Medulla oblongata (tissue), 1 donor: ENCODE results near the gene MAPK8IP1.
"Not testable (repeated sequence)": the region's sequence is repeated elsewhere in the genome, so short reads cannot be mapped to it uniquely, and the experiment has no call there.

Source experiments
- DNase-seq: peaks from one replicate; pipeline ENCODE4 v3.0.0-alpha.2; 2015; ENCODE audit errors: extremely low spot score

Gene MAPK8IP1

DNA sequence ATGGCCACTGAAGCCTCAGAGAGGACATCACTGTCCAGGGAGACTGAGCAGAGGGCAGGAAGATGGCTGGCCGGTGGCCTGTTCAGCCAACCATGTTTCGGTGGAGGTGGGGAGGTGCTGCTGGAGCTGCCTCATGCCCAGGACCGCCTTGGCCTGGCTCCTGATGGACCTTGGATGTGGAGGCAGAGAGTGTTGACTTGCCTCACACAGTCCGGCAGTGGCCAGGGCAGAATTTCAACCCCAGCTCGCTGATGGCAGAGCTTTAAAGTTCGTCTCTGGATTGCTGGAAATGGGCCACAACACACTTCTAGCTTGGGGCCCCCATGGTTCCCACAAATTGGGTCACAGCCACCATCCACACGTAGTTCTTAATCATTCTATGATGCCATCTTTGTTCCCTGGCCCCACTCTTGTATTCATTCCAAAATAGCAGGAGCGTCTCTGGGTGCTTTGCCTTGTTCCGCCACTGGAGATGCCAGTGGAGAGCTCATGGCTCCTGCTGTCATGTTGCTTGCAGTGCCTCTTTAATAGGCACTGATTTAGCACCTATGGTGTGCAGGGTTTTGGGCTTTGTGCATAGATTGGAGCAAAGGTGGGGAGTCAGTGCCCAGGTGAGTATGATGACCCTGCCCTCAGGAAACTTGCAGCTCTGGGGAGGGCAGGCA is 5.6 kb downstream of the MAPK8IP1 start:
- DNase-seq, result no peak

DNA sequence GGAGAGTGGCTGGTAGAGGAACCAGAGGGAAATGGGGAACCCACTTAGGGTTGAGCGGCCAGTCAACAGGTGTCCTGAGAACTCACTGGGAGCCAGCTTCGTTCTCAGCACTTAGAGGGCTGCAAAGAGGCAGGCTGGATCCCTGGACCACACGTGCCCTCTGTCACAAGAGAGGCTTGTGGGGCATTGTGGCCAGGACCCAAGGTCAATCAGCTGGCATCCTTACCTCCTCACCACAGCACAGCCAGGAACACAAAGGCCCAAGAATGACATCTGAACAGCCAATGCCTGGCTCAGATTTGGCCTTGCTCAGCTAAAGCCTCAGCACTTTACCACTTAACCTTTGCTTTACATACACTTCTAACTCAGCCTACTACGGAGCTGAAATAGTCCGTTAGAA is 7.4 kb downstream of the MAPK8IP1 start:
- DNase-seq, result no peak

DNA sequence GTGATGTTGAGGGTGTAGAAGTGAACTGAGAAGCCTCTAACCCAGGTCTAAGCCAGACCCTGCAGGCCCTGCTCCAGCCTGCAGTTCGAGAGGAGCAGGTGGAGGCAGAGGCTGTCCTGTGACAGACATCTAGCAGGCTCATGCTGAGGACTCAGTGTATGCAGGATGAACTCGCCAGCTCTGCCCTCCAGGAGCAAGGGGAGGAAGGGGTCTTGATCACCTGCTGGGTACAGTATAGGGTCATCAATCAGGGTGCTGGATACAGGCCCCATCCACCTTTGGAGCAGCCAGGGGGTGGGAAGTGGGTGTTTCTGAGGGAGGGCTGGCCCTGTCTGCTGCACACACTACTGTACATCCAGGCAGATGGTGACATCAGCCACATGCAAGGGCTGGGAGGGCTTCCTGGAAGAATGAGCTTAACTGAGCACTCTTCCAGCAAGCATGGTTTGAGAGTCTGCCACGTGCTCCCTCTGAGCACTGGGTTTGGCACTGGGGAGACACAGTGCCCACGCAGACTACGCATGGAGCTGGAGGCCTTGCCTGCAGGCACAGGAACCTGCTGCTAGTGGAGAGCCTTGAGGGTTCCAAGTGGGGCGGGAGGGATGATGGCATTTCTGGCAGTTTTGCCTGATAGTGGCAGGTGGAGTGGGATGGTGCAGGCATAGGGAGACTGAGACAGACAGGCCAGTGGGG is 9.2 kb downstream of the MAPK8IP1 start:
- DNase-seq, result no peak

DNA sequence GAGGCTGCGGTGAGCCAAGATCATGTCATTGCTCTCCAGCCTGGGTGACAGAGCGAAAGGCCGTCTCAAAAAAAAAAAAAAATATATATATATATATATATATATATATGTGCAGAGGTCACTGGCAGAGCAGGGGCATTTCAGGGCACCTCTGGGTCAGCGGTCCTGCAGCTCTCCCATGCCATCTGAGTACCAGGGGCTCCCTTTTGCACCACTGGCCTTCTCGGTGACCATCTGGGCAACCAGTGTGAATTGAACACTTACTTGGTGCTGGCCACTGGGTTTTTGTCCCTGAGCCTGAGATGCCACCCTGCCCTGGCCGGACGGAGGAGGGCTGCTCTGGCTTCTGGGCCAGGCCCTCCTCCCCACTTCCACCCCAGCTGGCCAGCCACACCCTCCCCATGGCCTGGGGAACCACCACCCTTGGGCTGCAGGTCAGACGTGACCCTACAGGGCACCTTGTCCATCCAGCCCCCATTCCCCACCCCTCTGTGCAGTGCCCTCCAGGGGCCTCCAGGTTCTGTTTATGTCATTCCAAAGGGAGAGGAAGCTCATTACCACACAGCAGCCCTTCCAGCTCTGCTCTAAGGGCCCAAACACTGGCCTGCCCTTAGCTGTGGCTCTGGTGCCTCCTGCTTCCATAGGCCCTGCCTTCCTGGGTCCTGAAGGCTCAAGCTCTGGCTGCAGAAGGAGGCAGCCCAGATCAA is 10.3 kb downstream of the MAPK8IP1 start:
- no peak for DNase-seq

DNA sequence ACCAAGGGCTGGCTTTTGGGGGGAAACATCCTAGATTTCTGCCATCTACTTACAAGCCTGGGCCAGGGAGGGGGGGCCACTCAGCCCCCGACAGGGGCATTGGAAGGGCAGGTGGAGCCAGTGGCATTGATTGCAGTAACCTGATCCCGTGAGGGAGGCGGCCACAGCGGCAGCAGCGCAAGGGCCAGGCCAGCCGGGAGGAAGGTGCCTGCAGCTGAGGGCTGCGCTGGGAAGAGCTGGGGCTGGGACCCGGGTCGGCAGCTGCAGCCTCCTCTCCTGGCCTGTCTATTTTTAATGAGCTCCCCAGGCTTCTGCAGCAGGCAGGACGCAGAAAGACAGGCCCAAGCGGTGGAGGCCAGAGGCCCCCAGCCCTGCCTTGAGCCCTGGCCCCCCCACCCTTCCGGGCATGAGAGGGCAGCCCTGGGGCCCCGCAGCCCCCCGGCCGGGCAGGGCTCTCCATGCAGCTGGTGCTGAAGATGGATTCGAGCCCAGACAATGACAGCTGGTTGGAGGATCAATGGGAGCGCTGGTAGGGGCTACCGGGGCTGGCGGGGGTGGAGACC is 11.1 kb downstream of the MAPK8IP1 start:
- DNase-seq, result no peak

DNA sequence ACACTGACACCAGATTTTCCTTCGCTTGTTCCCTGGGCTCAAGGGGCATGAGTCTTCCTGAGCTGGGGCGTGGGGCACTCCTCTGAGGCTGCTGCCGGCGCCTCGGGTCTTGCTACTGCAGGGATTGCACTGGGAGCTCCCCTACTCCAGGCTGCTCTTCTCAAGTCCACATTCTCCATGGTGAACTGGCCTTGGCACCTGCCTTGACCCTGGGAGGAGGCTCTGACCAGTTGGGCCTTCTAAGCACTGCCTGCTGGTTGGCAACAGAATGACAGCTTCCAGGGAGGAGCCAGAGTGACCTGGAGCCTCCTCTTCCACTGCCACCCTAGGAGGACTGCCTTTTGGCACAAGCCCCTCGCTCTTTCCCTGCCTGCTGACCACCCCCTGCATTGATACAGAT is 12.1 kb downstream of the MAPK8IP1 start:
- DNase-seq, result no peak

DNA sequence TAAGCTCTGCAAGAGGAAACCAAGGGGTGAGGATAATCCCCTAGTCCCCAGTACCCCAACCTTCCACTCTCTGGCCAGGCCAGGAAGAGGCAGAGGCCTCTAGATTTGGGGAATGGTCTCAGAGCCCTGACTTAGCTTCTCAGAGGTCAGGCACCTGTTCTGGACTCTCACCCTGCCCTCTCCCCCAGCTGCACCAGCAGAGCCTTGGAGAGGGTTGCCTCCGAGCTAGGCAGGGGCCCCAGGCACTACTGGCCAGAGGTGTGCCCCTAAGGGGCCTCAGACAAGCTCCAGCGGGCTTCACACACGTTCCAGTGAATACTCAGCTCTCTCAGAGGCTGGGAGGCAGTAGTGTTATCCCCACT is 13.6 kb downstream of the MAPK8IP1 start:
- DNase-seq, result no peak

DNA sequence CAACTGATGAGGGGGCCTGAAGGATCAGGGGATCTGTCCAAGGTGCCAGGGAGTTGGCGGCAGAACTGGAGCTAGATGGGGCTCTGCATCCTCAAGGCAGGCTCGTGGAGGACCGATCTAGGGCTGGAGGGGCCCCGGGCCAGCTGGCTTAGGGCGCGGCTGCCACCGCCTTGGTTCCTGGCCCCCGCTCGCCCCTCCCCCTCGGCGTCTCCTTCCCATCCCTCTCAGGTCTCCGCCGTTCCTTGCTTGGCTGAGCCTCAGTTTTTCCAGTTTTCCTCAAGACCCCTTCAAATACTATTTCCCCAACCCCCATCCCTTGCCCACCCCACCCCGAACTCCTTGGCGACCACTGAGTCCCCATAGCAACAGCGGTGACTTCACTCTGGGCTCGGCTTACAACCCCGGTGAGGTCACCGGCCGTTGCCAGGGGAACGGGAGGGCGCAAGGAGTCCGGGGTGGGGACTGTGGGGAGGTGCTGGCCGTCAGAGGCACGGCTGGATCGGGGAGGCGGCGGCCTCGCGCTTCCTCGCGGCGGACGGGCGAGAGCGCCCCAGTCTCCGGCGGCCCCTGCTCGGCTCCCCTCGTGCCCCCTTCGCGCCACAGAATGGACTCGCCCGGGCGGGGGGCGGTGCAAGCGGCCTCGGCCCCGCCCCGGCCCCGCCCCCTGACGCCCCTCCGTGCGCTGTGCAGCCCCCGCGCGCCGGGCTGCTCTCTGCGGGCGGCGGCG is 14.2 kb downstream of the MAPK8IP1 start:
- DNase-seq, result peak; percentile 93

DNA sequence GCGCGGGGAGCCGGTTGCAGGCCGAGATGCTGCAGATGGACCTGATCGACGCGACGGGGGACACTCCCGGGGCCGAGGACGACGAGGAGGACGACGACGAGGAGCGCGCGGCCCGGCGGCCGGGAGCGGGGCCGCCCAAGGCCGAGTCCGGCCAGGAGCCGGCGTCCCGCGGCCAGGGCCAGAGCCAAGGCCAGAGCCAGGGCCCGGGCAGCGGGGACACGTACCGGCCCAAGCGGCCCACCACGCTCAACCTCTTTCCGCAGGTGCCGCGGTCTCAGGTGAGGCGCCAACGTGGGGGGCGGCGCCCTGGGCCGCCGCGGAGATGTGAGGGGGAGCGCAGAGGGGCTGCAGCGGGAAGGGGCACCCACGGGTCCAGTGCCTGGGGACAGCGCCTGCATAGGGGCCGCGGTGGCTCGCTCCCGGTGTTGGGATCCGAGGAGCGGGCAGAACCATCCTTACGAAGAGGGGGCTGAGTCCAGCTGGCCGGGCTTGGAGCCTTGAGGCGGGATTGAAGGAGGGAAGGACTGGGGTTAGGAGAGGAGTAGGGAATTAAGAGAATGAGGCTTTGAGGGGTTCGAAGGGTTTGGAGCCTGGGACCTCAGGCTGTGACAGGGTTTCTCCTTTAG is 14.8 kb downstream of the MAPK8IP1 start:
- not testable (repeated sequence) for DNase-seq

DNA sequence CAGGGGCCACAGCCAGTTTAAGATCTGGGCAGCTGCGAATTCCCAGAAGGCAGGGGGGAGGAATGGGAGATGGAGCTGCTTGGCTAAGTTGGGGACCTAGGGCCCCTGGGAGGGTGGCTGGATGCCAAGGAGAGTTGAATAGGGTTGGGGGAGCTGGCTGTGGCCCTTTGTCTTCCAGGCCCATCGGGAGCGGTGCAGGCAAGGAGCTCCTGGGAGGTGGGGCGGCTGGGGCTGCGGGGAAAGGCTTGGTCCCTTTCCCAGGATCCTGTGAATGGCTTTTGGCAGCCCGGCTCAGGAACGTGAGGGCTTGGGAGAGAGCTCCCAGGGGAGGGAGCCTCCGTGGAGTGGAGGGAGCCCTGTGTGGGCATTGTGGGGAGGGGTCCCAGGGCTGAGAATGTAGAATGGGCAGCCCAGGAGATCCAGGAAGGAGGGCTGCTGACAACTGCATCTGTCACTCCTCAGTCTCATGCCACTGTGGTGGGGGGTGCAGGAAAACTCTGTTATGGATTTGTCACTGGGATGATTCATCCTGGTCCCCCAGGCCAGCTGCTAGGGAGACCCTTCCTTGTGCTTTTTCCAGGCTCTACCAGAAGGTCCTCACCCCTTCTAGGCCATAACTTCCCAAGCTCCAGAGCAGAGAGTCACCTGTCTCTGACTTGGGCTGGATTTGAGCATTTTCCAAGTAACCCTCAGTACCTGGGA is 15.6 kb downstream of the MAPK8IP1 start:
- DNase-seq, result peak; percentile 80

DNA sequence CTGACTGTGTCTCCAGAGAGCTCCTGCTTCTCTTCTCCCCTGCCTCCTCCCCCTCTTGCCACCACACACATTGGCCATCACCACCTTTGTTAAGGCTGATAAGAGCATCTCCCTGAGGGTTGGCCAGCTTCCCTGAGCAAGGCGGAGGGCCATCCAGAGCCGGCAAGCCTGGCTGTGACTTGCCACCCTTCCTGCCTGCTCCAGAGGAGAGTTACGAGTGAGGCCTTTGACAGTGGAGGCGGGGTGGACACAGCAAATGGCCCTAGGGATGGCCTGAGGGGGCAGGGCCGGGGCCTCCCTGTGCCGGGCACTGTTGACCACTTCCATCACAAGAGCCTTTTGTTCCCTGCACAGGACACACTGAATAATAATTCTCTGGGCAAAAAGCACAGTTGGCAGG is 16.2 kb downstream of the MAPK8IP1 start:
- DNase-seq, result peak; percentile 93

DNA sequence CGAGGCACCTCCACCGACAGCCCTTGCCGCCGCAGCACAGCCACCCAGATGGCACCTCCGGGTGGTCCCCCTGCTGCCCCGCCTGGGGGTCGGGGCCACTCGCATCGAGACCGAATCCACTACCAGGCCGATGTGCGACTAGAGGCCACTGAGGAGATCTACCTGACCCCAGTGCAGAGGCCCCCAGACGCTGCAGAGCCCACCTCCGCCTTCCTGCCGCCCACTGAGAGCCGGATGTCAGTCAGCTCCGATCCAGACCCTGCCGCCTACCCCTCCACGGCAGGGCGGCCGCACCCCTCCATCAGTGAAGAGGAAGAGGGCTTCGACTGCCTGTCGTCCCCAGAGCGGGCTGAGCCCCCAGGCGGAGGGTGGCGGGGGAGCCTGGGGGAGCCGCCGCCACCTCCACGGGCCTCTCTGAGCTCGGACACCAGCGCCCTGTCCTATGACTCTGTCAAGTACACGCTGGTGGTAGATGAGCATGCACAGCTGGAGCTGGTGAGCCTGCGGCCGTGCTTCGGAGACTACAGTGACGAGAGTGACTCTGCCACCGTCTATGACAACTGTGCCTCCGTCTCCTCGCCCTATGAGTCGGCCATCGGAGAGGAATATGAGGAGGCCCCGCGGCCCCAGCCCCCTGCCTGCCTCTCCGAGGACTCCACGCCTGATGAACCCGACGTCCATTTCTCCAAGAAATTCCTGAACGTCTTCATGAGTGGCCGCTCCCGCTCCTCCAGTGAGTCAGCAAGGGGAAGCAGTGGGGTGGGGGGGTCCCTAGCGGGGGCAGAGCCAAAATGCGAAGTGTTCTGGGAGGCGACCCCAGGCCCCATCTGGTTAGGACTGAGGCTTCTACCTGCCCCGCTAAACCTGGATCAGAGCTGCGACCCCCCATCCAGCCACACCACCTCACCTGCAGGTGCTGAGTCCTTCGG is 17.3 kb downstream of the MAPK8IP1 start:
- no peak for DNase-seq

DNA sequence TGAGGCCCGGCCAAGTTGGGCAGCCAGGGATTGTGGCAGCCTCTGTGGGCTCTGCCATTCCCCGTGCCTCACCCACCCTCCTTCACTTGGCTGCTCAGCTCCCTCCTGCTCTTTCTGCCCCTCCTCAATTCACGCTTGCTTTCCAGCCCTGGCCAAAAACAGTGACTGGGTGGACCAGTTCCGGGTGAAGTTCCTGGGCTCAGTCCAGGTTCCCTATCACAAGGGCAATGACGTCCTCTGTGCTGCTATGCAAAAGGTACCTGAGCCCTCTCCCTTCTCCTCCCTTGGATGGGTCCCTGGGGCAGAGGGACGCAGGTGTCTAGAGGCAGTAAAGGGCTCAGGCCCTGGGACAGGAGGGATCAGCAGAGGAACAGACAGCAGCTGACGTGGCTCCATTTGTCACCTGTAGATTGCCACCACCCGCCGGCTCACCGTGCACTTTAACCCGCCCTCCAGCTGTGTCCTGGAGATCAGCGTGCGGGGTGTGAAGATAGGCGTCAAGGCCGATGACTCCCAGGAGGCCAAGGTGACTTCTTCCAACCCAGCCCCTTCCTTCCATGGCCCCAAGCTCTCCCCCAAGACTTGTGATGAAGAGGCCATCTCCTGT is 19.0 kb downstream of the MAPK8IP1 start:
- no peak for DNase-seq

DNA sequence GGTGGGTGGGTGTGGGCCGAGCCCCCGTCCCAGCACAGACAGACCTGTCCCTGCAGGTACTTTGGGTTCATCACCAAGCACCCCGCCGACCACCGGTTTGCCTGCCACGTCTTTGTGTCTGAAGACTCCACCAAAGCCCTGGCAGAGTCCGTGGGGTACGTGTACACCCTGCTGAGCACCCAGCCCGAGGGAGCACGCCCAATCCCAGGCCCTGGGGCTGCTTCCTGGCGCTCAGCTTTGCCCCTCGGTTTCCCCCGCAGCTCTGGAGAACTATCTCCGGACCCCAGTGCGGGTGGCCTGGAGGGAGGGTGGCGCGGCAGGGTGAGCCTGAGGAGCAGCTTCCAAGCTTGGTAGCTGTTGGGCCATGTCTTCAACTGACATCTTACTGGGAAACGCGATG is 19.6 kb downstream of the MAPK8IP1 start:
- no peak for DNase-seq

DNA sequence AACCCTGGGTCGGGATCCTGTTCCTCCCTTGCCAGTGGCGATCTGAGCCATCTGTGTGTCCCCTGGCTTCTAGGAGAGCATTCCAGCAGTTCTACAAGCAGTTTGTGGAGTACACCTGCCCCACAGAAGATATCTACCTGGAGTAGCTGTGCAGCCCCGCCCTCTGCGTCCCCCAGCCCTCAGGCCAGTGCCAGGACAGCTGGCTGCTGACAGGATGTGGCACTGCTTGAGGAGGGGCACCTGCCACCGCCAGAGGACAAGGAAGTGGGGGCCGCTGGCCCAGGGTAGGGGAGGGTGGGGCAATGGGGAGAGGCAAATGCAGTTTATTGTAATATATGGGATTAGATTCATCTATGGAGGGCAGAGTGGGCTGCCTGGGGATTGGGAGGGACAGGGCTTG is 20.1 kb downstream of the MAPK8IP1 start:
- DNase-seq, result not testable (repeated sequence)

DNA sequence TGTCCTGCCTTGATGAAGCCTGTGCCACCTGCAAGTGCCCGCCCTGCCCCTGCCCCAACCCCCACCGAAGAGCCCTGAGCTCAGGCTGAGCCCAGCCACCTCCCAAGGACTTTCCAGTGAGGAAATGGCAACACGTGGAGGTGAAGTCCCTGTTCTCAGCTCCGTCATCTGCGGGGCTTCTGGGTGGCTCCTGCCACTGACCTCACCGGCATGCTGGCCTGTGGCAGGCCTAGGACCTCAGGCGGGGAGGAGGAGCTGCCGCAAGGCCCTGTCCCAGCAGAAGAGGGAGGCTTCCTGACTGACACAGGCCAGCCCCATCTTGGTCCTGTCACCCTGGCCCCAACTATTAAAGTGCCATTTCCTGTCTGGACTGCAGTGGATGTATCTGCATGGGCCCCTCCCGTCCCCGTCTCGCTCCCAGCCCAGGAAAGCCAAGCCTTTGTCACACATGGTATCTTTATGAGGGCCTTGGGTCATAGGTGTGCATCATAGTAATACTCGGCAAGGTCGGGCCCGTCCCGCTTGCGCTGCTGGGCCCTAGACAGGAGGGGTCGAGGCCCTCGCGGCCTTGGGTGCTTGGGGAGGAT is 20.7 kb downstream of the MAPK8IP1 start:
- DNase-seq, result no peak

DNA sequence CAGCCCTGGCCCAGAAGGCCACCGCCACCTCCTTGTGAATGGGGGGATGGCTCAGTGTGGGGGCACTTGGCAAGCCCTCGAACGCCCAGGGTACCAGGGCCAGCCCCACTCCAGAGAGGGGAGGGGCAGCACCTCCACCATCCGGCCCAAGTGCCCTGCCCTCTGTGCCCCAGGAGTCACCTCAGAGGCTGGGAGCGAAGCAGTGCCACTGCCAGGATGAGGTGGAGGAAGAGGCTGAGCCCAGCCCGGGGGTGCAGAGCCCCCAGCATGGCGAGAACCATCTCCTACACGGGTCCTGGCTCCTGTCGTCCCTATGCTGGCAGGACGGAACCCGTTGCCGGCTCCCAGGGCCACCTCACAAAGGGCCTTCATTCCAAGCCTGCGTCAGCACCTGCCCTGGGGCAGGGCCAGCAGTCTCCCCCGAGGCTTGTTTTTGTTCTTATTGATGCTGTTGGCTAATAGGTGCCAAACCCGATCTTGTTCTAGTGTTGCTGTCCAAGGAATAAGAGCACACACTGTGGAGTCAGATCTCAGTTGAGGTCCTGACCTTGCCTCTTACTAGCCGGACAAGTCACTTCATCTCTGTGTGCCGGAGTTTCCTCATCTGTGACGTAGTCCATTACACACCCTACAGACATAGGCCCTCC is 21.6 kb downstream of the MAPK8IP1 start, which contains the start of gene FREY1:
Gene FREY1, minus strand, starts transcription at position 307 of the 647 bp plus-strand sequence. Its CDS starts 26 bp downstream, at position 281.
- DNase-seq, result no peak

DNA sequence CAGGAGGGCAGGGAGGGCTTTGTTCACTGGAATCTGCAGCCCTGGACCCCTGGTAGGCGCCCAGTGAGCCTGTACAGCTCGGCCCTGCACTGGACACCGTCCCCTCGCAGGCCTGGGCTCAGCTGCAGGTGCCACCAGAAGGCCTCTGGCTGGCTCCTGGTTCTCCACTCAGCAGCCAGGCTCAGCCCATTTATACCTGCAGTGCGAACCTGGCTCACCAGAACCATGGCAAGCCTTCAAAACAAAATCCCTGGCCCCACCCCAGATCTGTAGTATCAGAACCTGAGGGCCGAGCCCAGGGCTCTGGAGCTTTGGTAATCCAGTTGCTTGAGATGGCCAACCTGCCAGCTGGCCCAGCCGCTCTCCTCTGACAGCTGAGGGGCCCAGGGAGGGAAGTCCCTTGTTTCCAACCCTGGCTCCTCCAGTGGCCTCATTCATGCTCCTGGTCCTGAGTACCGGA is 22.5 kb downstream of the MAPK8IP1 start:
- DNase-seq, result no peak
